ENCODE data around the gene BCAT1.

BCAT1 gene

GRCh38 chr12:24778486-24779304, 170.2 kb downstream of the BCAT1 start:
- ATAC-seq (replicated peaks) = peak; percentile 22
- no peak for DNase-seq
- Mint-ChIP-seq H3K27me3 (peaks cover 0 to 20% of the 10 kb centered on the region in 2 donors), H3K9me3 (no peaks in the 10 kb centered on the region), H3K4me3 (no peak overlapping the region), H3K36me3 (ENCODE audit: insufficient read depth) (no peaks in the 10 kb centered on the region), H3K4me1 (ENCODE audit: low read depth in 2 of 2) (no peaks in the 10 kb centered on the region), H3K27ac (no peak overlapping the region)

GRCh38 chr12:24777359-24777758, 171.5 kb downstream of the BCAT1 start:
- H3K36me3 Mint-ChIP-seq (ENCODE audit: insufficient read depth) = no peaks in the 10 kb centered on the region
- H3K27me3 Mint-ChIP-seq = peaks cover 0 to 13% of the 10 kb centered on the region in 2 donors
- no peak for DNase-seq
- no peaks in the 10 kb centered on the region for H3K9me3 Mint-ChIP-seq
- no peak overlapping the region for H3K4me3 Mint-ChIP-seq
- H3K4me1 Mint-ChIP-seq (ENCODE audit: low read depth in 2 of 2) = no peaks in the 10 kb centered on the region
- no peak for ATAC-seq (replicated peaks)
- no peak overlapping the region for H3K27ac Mint-ChIP-seq

GRCh38 chr12:24776861-24777260, 172.0 kb downstream of the BCAT1 start:
- DNase-seq (no peak), ATAC-seq (replicated peaks) (no peak)
- Mint-ChIP-seq H3K36me3 (ENCODE audit: insufficient read depth) (no peaks in the 10 kb centered on the region), H3K9me3 (no peaks in the 10 kb centered on the region), H3K27ac (no peak overlapping the region), H3K4me1 (ENCODE audit: low read depth in 2 of 2) (no peaks in the 10 kb centered on the region), H3K4me3 (no peak overlapping the region), H3K27me3 (peaks cover 0 to 8% of the 10 kb centered on the region in 2 donors)

- H3K9me3 Mint-ChIP-seq = no peaks in the 10 kb centered on the region
- no peaks in the 10 kb centered on the region for H3K4me1 Mint-ChIP-seq (ENCODE audit: low read depth in 2 of 2)
- DNase-seq = no peak
- H3K4me3 Mint-ChIP-seq = no peak overlapping the region
- no peaks in the 10 kb centered on the region for H3K27me3 Mint-ChIP-seq
- H3K27ac Mint-ChIP-seq = no peak overlapping the region
- ATAC-seq (replicated peaks) = no peak
- H3K36me3 Mint-ChIP-seq (ENCODE audit: insufficient read depth) = no peaks in the 10 kb centered on the region
Measured at GRCh38 chr12:24775073-24775472, 173.8 kb downstream of the BCAT1 start.

- Mint-ChIP-seq H3K4me3 (no peak overlapping the region), H3K9me3 (no peaks in the 10 kb centered on the region), H3K27me3 (no peaks in the 10 kb centered on the region), H3K27ac (no peak overlapping the region), H3K36me3 (ENCODE audit: insufficient read depth) (no peaks in the 10 kb centered on the region), H3K4me1 (ENCODE audit: low read depth in 2 of 2) (no peaks in the 10 kb centered on the region)
- DNase-seq (no peak), ATAC-seq (replicated peaks) (no peak)
Measured at GRCh38 chr12:24773996-24774395, 174.9 kb downstream of the BCAT1 start.

- H3K27me3 Mint-ChIP-seq = no peaks in the 10 kb centered on the region
- H3K36me3 Mint-ChIP-seq (ENCODE audit: insufficient read depth) = no peaks in the 10 kb centered on the region
- DNase-seq (no peak), ATAC-seq (replicated peaks) (no peak)
- H3K27ac Mint-ChIP-seq = no peak overlapping the region
- no peak overlapping the region for H3K4me3 Mint-ChIP-seq
- no peaks in the 10 kb centered on the region for H3K9me3 Mint-ChIP-seq
- no peaks in the 10 kb centered on the region for H3K4me1 Mint-ChIP-seq (ENCODE audit: low read depth in 2 of 2)
Measured at GRCh38 chr12:24772813-24773212, 176.1 kb downstream of the BCAT1 start.

GRCh38 chr12:24770821-24771220, 178.1 kb downstream of the BCAT1 start:
- H3K9me3 Mint-ChIP-seq = no peaks in the 10 kb centered on the region
- DNase-seq (no peak), ATAC-seq (replicated peaks) (no peak)
- H3K27me3 Mint-ChIP-seq = no peaks in the 10 kb centered on the region
- no peaks in the 10 kb centered on the region for H3K36me3 Mint-ChIP-seq (ENCODE audit: insufficient read depth)
- no peak overlapping the region for H3K4me3 Mint-ChIP-seq
- H3K4me1 Mint-ChIP-seq (ENCODE audit: low read depth in 2 of 2) = no peaks in the 10 kb centered on the region
- no peak overlapping the region for H3K27ac Mint-ChIP-seq

- H3K27ac Mint-ChIP-seq = no peak overlapping the region
- ATAC-seq (replicated peaks) (no peak), DNase-seq (no peak)
- no peak overlapping the region for H3K4me3 Mint-ChIP-seq
- no peaks in the 10 kb centered on the region for H3K36me3 Mint-ChIP-seq (ENCODE audit: insufficient read depth)
- H3K27me3 Mint-ChIP-seq = no peaks in the 10 kb centered on the region
- no peaks in the 10 kb centered on the region for H3K4me1 Mint-ChIP-seq (ENCODE audit: low read depth in 2 of 2)
- no peaks in the 10 kb centered on the region for H3K9me3 Mint-ChIP-seq
Measured at GRCh38 chr12:24770334-24770733, 178.6 kb downstream of the BCAT1 start.

- ATAC-seq (replicated peaks) (no peak), DNase-seq (no peak)
- Mint-ChIP-seq H3K27me3 (no peaks in the 10 kb centered on the region), H3K27ac (no peak overlapping the region), H3K9me3 (no peaks in the 10 kb centered on the region), H3K4me1 (ENCODE audit: low read depth in 2 of 2) (no peaks in the 10 kb centered on the region), H3K36me3 (ENCODE audit: insufficient read depth) (no peaks in the 10 kb centered on the region), H3K4me3 (no peak overlapping the region)
Measured at GRCh38 chr12:24769682-24770081, 179.2 kb downstream of the BCAT1 start.

- ATAC-seq (replicated peaks) (no peak), DNase-seq (no peak)
- Mint-ChIP-seq H3K36me3 (ENCODE audit: insufficient read depth) (no peaks in the 10 kb centered on the region), H3K4me3 (no peak overlapping the region), H3K4me1 (ENCODE audit: low read depth in 2 of 2) (no peaks in the 10 kb centered on the region), H3K9me3 (no peaks in the 10 kb centered on the region), H3K27ac (no peak overlapping the region), H3K27me3 (no peaks in the 10 kb centered on the region)
Measured at GRCh38 chr12:24768415-24768814, 180.5 kb downstream of the BCAT1 start.

- Mint-ChIP-seq H3K4me3 (no peak overlapping the region), H3K27ac (no peak overlapping the region), H3K9me3 (no peaks in the 10 kb centered on the region), H3K4me1 (ENCODE audit: low read depth in 2 of 2) (no peaks in the 10 kb centered on the region), H3K27me3 (no peaks in the 10 kb centered on the region), H3K36me3 (ENCODE audit: insufficient read depth) (no peaks in the 10 kb centered on the region)
- no peak for DNase-seq
- no peak for ATAC-seq (replicated peaks)
Measured at GRCh38 chr12:24767016-24767415, 181.9 kb downstream of the BCAT1 start.

GRCh38 chr12:24764712-24765111, 184.2 kb downstream of the BCAT1 start:
- Mint-ChIP-seq H3K27me3 (no peaks in the 10 kb centered on the region), H3K27ac (no peak overlapping the region), H3K36me3 (ENCODE audit: insufficient read depth) (no peaks in the 10 kb centered on the region), H3K9me3 (no peaks in the 10 kb centered on the region), H3K4me3 (no peak overlapping the region), H3K4me1 (ENCODE audit: low read depth in 2 of 2) (no peaks in the 10 kb centered on the region)
- DNase-seq = no peak
- ATAC-seq (replicated peaks) = no peak

GRCh38 chr12:24760606-24761378, 188.1 kb downstream of the BCAT1 start:
- Mint-ChIP-seq H3K4me1 (ENCODE audit: low read depth in 2 of 2) (no peaks in the 10 kb centered on the region), H3K27ac (no peak overlapping the region), H3K27me3 (peaks cover 0 to 5% of the 10 kb centered on the region in 2 donors), H3K36me3 (ENCODE audit: insufficient read depth) (no peaks in the 10 kb centered on the region), H3K9me3 (no peaks in the 10 kb centered on the region), H3K4me3 (no peak overlapping the region)
- no peak for DNase-seq
- no peak for ATAC-seq (replicated peaks)

GRCh38 chr12:24760162-24760561, 188.7 kb downstream of the BCAT1 start:
- no peaks in the 10 kb centered on the region for H3K36me3 Mint-ChIP-seq (ENCODE audit: insufficient read depth)
- H3K27me3 Mint-ChIP-seq = peaks cover 0 to 10% of the 10 kb centered on the region in 2 donors
- H3K4me1 Mint-ChIP-seq (ENCODE audit: low read depth in 2 of 2) = no peaks in the 10 kb centered on the region
- ATAC-seq (replicated peaks) (no peak), DNase-seq (no peak)
- no peak overlapping the region for H3K27ac Mint-ChIP-seq
- no peaks in the 10 kb centered on the region for H3K9me3 Mint-ChIP-seq
- H3K4me3 Mint-ChIP-seq = no peak overlapping the region
